Measurements from ENCODE around the gene ACSM4.
"Not testable (repeated sequence)": the region's sequence is repeated elsewhere in the genome, so short reads cannot be mapped to it uniquely, and the experiment has no call there.

ACSM4 gene

GRCh38 chr12:7303772-7304171, at the start of gene ACSM4:
ACSM4 (plus strand) TSS chr12:7304072; CDS start chr12:7304332, 260 bp downstream.
- DNase-seq, result no peak

- no peak for DNase-seq
Measured at GRCh38 chr12:7259060-7259459, 44.8 kb upstream of the ACSM4 start.

- no peak for DNase-seq
Measured at GRCh38 chr12:7264538-7264937, 39.3 kb upstream of the ACSM4 start.

GRCh38 chr12:7265251-7265650, 38.6 kb upstream of the ACSM4 start:
- DNase-seq, result no peak

- no peak for DNase-seq
Measured at GRCh38 chr12:7269273-7269672, 34.6 kb upstream of the ACSM4 start.

GRCh38 chr12:7271893-7272514, 31.9 kb upstream of the ACSM4 start:
- DNase-seq, result no peak

- DNase-seq, result not testable (repeated sequence)
Measured at GRCh38 chr12:7275482-7275881, 28.4 kb upstream of the ACSM4 start.

GRCh38 chr12:7282844-7283243, 21.0 kb upstream of the ACSM4 start:
- DNase-seq, result no peak

GRCh38 chr12:7289743-7290142, 14.1 kb upstream of the ACSM4 start:
- no peak for DNase-seq

GRCh38 chr12:7290588-7290987, 13.3 kb upstream of the ACSM4 start:
- DNase-seq, result not testable (repeated sequence)

- DNase-seq, result no peak
Measured at GRCh38 chr12:7292300-7292699, 11.6 kb upstream of the ACSM4 start.

- no peak for DNase-seq
Measured at GRCh38 chr12:7293670-7294069, 10.2 kb upstream of the ACSM4 start.

GRCh38 chr12:7295529-7295928, 8.3 kb upstream of the ACSM4 start:
- DNase-seq, result no peak

- no peak for DNase-seq
Measured at GRCh38 chr12:7297865-7298264, 6.0 kb upstream of the ACSM4 start.

- DNase-seq, result no peak
Measured at GRCh38 chr12:7302266-7302986, 1.4 kb upstream of the ACSM4 start.

- DNase-seq, result no peak
Measured at GRCh38 chr12:7303230-7303629, 642 bp upstream of the ACSM4 start.

- no peak for DNase-seq
Measured at GRCh38 chr12:7304456-7304855, 584 bp downstream of the ACSM4 start.

- no peak for DNase-seq
Measured at GRCh38 chr12:7310070-7310469, 6.2 kb downstream of the ACSM4 start.

- no peak for DNase-seq
Measured at GRCh38 chr12:7319930-7320329, 16.1 kb downstream of the ACSM4 start.

GRCh38 chr12:7321624-7322023, 17.8 kb downstream of the ACSM4 start:
- DNase-seq, result no peak

- no peak for DNase-seq
Measured at GRCh38 chr12:7322599-7322998, 18.7 kb downstream of the ACSM4 start.

GRCh38 chr12:7324176-7324575, 20.3 kb downstream of the ACSM4 start:
- DNase-seq, result no peak

GRCh38 chr12:7327918-7328317, 24.0 kb downstream of the ACSM4 start:
- DNase-seq, result no peak

GRCh38 chr12:7337790-7338189, 33.9 kb downstream of the ACSM4 start:
- not testable (repeated sequence) for DNase-seq

- no peak for DNase-seq
Measured at GRCh38 chr12:7339675-7340074, 35.8 kb downstream of the ACSM4 start.

Data from activated naive CD4-positive, alpha-beta T cell treated with Interleukin-2 at 50 U/mL for 16 hours (primary cell).